CD4-positive, alpha-beta T cell (primary cell): ENCODE data around the gene KCNS3. TPM values are rescaled to one million over a fixed set of nuclear protein-coding genes. Genes with fewer than 3 reads are reported as not detected.

Source experiments
- ATAC-seq: fragments of 200-7000 bp; cut with Tn5 transposase; one replicate; pipeline ENCODE4 v1.10.0; 2022; ENCODE audit warnings: mild to moderate bottlenecking; ENCODE audit not compliant: poor library complexity
- CTCF ChIA-PET: fragments of 350-600 bp; sonication (Branson Sonifier 250); formaldehyde crosslinking; loops from one replicate; lab custom pipeline; 2021; ENCODE audit warnings: antibody characterized with exemption, inconsistent platforms; lab: Charles Lee
- POLR2A ChIA-PET: fragments of 350-600 bp; sonication (Branson Sonifier 250); formaldehyde crosslinking; loops from one replicate; lab custom pipeline; 2021; ENCODE audit warnings: antibody characterized with exemption, inconsistent platforms; lab: Charles Lee
- DNase-seq, 14 experiments: peaks; one replicate each; pipeline ENCODE4 v3.0.0-alpha.2; 2013 to 2020; ENCODE audit warnings: mixed read lengths in 2 of 14
- H3K27ac ChIP-seq, 2 donors: one replicate each; pipeline versions ENCODE4 v1.5.1 to v1.7.0; 2013; ENCODE audit warnings: low read length in 2 of 2, low read depth in 1 of 2, mild to moderate bottlenecking in 1 of 2
- H3K27me3 ChIP-seq, 2 experiments: 1 replicate in 1 of 2; 2 replicates in 1 of 2; pipeline versions ENCODE4 v1.6.1 to v1.7.0; 2013; ENCODE audit warnings: low read length in 2 of 2, control low read depth in 1 of 2, mild to moderate bottlenecking in 1 of 2, moderate library complexity in 1 of 2; ENCODE audit not compliant: insufficient read depth in 2 of 2, control insufficient read depth in 1 of 2
- H3K36me3 ChIP-seq: one replicate; pipeline ENCODE4 v1.6.1; 2013; ENCODE audit warnings: low read length, control low read depth; ENCODE audit not compliant: insufficient read depth
- H3K4me1 ChIP-seq: one replicate; pipeline ENCODE4 v1.6.1; 2013; ENCODE audit warnings: low read length, control low read depth; ENCODE audit not compliant: insufficient read depth
- H3K4me3 ChIP-seq: one replicate; pipeline ENCODE4 v1.5.1; 2013; ENCODE audit warnings: mild to moderate bottlenecking, low read length, moderate library complexity
- H3K9me3 ChIP-seq, 2 experiments: 1 replicate in 1 of 2; 2 replicates in 1 of 2; pipeline versions ENCODE4 v1.6.1 to v1.7.0; 2013; ENCODE audit warnings: low read length in 2 of 2, mild to moderate bottlenecking in 2 of 2, control low read depth in 1 of 2, moderate library complexity in 1 of 2; ENCODE audit not compliant: control insufficient read depth in 1 of 2, insufficient read depth in 1 of 2
- H3K27ac Mint-ChIP-seq: one replicate; pipeline ENCODE4 v1.8.0; 2020; ENCODE audit warnings: mixed read lengths
- H3K27me3 Mint-ChIP-seq: one replicate; pipeline ENCODE4 v1.8.0; 2021; ENCODE audit warnings: mixed read lengths
- H3K36me3 Mint-ChIP-seq: one replicate; pipeline ENCODE4 v1.8.0; 2021; ENCODE audit warnings: low read depth, mixed read lengths
- H3K4me1 Mint-ChIP-seq: one replicate; pipeline ENCODE4 v1.8.0; 2021; ENCODE audit warnings: low read depth, mixed read lengths
- H3K4me3 Mint-ChIP-seq: one replicate; pipeline ENCODE4 v1.8.0; 2020; ENCODE audit warnings: mild to moderate bottlenecking, mixed read lengths
- H3K9me3 Mint-ChIP-seq: one replicate; pipeline ENCODE4 v1.8.0; 2020; ENCODE audit warnings: mixed read lengths
- CTCF ChIP-seq: fragments of 200-600 bp; IDR thresholded peaks from one replicate; pipeline ENCODE4 v1.8.0; 2022; ENCODE audit warnings: antibody characterized with exemption, mild to moderate bottlenecking
- intact Hi-C, 2 experiments: fragments of 100-400 bp; cut with DNase I in 1 of 2; cut with micrococcal nuclease in 1 of 2; formaldehyde crosslinking; loops; one replicate each; pipeline versions ENCODE4 v1.15.1 to v1.9.0; 2023 to 2025; cut with DNase I, micrococcal nuclease
- total RNA-seq, 174 experiments: library from RNA in 2 of 174; stranded (reverse) in 2 of 174; gene quantifications; one replicate each; pipeline ENCODE4 v1.2.3 and lab custom pipeline; 2021 to 2026

Gene KCNS3
- total RNA-seq, 2 experiments from 2014 or later = not detected

GRCh38 chr2:17930773-17931172, 52.3 kb downstream of the KCNS3 start:
- Mint-ChIP-seq H3K27ac (no peak overlapping the region), H3K36me3 (no peaks in the 10 kb centered on the region), H3K9me3 (peaks cover 8% of the 10 kb centered on the region), H3K27me3 (no peaks in the 10 kb centered on the region), H3K4me1 (no peaks in the 10 kb centered on the region), H3K4me3 (no peak overlapping the region)
- H3K36me3 ChIP-seq = no peaks in the 10 kb centered on the region
- H3K27ac ChIP-seq = no peak overlapping the region
- ChIA-PET POLR2A (no interaction called here), CTCF (no interaction called here)
- TF ChIP-seq CTCF = no peak
- intact Hi-C loops = no loop called here
- peaks cover 0 to 7% of the 10 kb centered on the region in 2 experiments for H3K9me3 ChIP-seq
- DNase-seq (no peak), ATAC-seq (no peak)
- H3K4me1 ChIP-seq = no peaks in the 10 kb centered on the region
- H3K27me3 ChIP-seq = no peaks in the 10 kb centered on the region
- H3K4me3 ChIP-seq = no peak overlapping the region

- intact Hi-C loops = no loop called here
- no peaks in the 10 kb centered on the region for H3K27me3 Mint-ChIP-seq
- H3K4me3 Mint-ChIP-seq = no peak overlapping the region
- H3K4me1 ChIP-seq = no peaks in the 10 kb centered on the region
- no peaks in the 10 kb centered on the region for H3K36me3 ChIP-seq
- ATAC-seq (no peak), DNase-seq (no peak)
- H3K27ac ChIP-seq = no peak overlapping the region
- H3K27me3 ChIP-seq = no peaks in the 10 kb centered on the region
- no peak for TF ChIP-seq CTCF
- H3K9me3 Mint-ChIP-seq = peaks cover 3% of the 10 kb centered on the region
- no peaks in the 10 kb centered on the region for H3K9me3 ChIP-seq
- no peaks in the 10 kb centered on the region for H3K4me1 Mint-ChIP-seq
- CTCF ChIA-PET = no interaction called here
- H3K36me3 Mint-ChIP-seq = no peaks in the 10 kb centered on the region
- H3K4me3 ChIP-seq = no peak overlapping the region
- H3K27ac Mint-ChIP-seq = no peak overlapping the region
- POLR2A ChIA-PET = no interaction called here
Measured at GRCh38 chr2:17933256-17933655, 54.8 kb downstream of the KCNS3 start.

GRCh38 chr2:17934721-17935120, 56.3 kb downstream of the KCNS3 start:
- CTCF ChIA-PET = no interaction called here
- H3K27me3 Mint-ChIP-seq = no peaks in the 10 kb centered on the region
- no peak for TF ChIP-seq CTCF

More at GRCh38 chr2:17934721-17935120, 56.3 kb downstream of the KCNS3 start:
- Mint-ChIP-seq H3K27ac (no peak overlapping the region), H3K4me1 (no peaks in the 10 kb centered on the region), H3K36me3 (no peaks in the 10 kb centered on the region), H3K9me3 (peaks cover 2% of the 10 kb centered on the region), H3K4me3 (no peak overlapping the region)
- Histone ChIP-seq H3K4me3 (no peak overlapping the region), H3K4me1 (no peaks in the 10 kb centered on the region), H3K36me3 (no peaks in the 10 kb centered on the region), H3K27me3 (no peaks in the 10 kb centered on the region), H3K27ac (no peak overlapping the region), H3K9me3 (no peaks in the 10 kb centered on the region)
- ATAC-seq = no peak
- intact Hi-C loops = no loop called here
- POLR2A ChIA-PET = no interaction called here
- no peak for DNase-seq
